Endothelial cell of umbilical vein (primary cell): ENCODE measurements around the gene RBMS3. TPM values are rescaled to one million over a fixed set of nuclear protein-coding genes. Genes with fewer than 3 reads are reported as not detected.

Experiments
- BruUV-seq: library from RNA; stranded (reverse); fragments of 400-500 nt; replicated peaks from 2 replicates; lab custom pipeline; 2021; lab: Mats Ljungman, UMichigan
- CTCF ChIA-PET: fragments of 300-600, 350-600 bp; sonication (Branson Sonifier 250); formaldehyde crosslinking; loops from one replicate; lab custom pipeline; 2021; ENCODE audit warnings: antibody characterized with exemption, inconsistent platforms; lab: Charles Lee
- POLR2A ChIA-PET: fragments of 300-600, 350-600 bp; sonication (Branson Sonifier 250); formaldehyde crosslinking; loops from one replicate; lab custom pipeline; 2021; ENCODE audit warnings: antibody characterized with exemption, inconsistent platforms; lab: Charles Lee
- DNase-seq: peaks from one replicate; pipeline ENCODE4 v3.0.0-alpha.2; 2011; ENCODE audit warnings: low read depth, low spot score
- FAIRE-seq: peaks from 2 replicates; lab custom pipeline; 2011; peaks lifted over from hg19 to GRCh38; lab: Jason Lieb, UNC
- H2AFZ ChIP-seq: 2 replicates; pipeline ENCODE4 v1.6.0; 2012; ENCODE audit warnings: low read depth, low read length, control low read depth, inconsistent platforms
- H3K27ac ChIP-seq: 2 replicates; pipeline ENCODE4 v1.5.1; 2011; ENCODE audit warnings: low read depth, mild to moderate bottlenecking, control low read depth, low read length, moderate library complexity; ENCODE audit not compliant: insufficient read depth
- H3K27me3 ChIP-seq, 2 experiments: 2 replicates each; pipeline versions ENCODE4 v1.6.0 to v1.6.1; 2011; ENCODE audit warnings: low read length in 2 of 2, mixed read lengths in 1 of 2; ENCODE audit not compliant: control insufficient read depth in 2 of 2, insufficient read depth in 2 of 2
- H3K36me3 ChIP-seq, 2 experiments: 2 replicates in 1 of 2; 3 replicates in 1 of 2; pipeline ENCODE4 v1.5.1; 2011; ENCODE audit warnings: low read length in 2 of 2, mild to moderate bottlenecking in 1 of 2, moderate library complexity in 1 of 2; ENCODE audit not compliant: control insufficient read depth in 2 of 2, insufficient read depth in 2 of 2; ENCODE audit errors: extremely low read depth in 1 of 2
- H3K4me1 ChIP-seq: 3 replicates; pipeline ENCODE4 v1.5.1; 2011; ENCODE audit warnings: mild to moderate bottlenecking, low read length; ENCODE audit not compliant: control insufficient read depth, insufficient read depth; ENCODE audit errors: extremely low read depth
- H3K4me2 ChIP-seq: 2 replicates; pipeline ENCODE4 v1.6.1; 2011; ENCODE audit warnings: low read length, control low read depth, mixed read lengths; ENCODE audit not compliant: insufficient read depth
- H3K4me3 ChIP-seq, 3 experiments: fragments of 200-600 bp in 1 of 3; sonication (generic), shearing (Covaris generic) in 1 of 3; replicated peaks in 1 of 3; 2 replicates each; pipeline ENCODE4 v1.5.1; 2011 to 2016; ENCODE audit warnings: control low read depth in 3 of 3, low read length in 3 of 3, mild to moderate bottlenecking in 2 of 3, inconsistent platforms in 1 of 3, low read depth in 1 of 3, moderate library complexity in 1 of 3; ENCODE audit not compliant: insufficient read depth in 1 of 3
- H3K79me2 ChIP-seq: 2 replicates; pipeline ENCODE4 v1.6.0; 2012; ENCODE audit warnings: low read length, inconsistent platforms; ENCODE audit not compliant: control insufficient read depth, insufficient read depth
- H3K9ac ChIP-seq: replicated peaks from 2 replicates; pipeline ENCODE3; 2011; ENCODE audit warnings: low read length, control low read depth; ENCODE audit not compliant: insufficient read depth; ENCODE audit errors: extremely low read depth
- H3K9me1 ChIP-seq: replicated peaks from 3 replicates; pipeline ENCODE4 v1.6.0; 2011; ENCODE audit warnings: mild to moderate bottlenecking, low read length; ENCODE audit not compliant: control insufficient read depth, insufficient read depth; ENCODE audit errors: extremely low read depth
- H3K9me3 ChIP-seq: replicated peaks from 2 replicates; pipeline ENCODE4 v1.5.1; 2012; ENCODE audit warnings: low read length, inconsistent platforms; ENCODE audit not compliant: control insufficient read depth, insufficient read depth
- H4K20me1 ChIP-seq: replicated peaks from 2 replicates; pipeline ENCODE3; 2011; ENCODE audit warnings: mild to moderate bottlenecking, low read length; ENCODE audit not compliant: control insufficient read depth, insufficient read depth; ENCODE audit errors: extremely low read depth
- CTCF ChIP-seq, 2 donors: IDR thresholded peaks; 1 replicate in 1 of 2; 2 replicates in 1 of 2; pipeline ENCODE4 v1.5.1; 2011; ENCODE audit warnings: low read length in 2 of 2, mild to moderate bottlenecking in 2 of 2, moderate library complexity in 2 of 2, control low read depth in 1 of 2, inconsistent platforms in 1 of 2, low read depth in 1 of 2; ENCODE audit not compliant: insufficient read depth in 1 of 2; ENCODE audit errors: extremely low read depth in 1 of 2
- EZH2 ChIP-seq: IDR thresholded peaks from 2 replicates; pipeline ENCODE4 v1.6.1; 2012; ENCODE audit warnings: borderline replicate concordance, low read depth, mild to moderate bottlenecking, moderate library complexity, low read length, inconsistent platforms; ENCODE audit not compliant: severe bottlenecking
- FOS ChIP-seq: IDR thresholded peaks from 2 replicates; pipeline ENCODE4 v1.6.1; 2011; ENCODE audit warnings: mild to moderate bottlenecking, low read length, moderate library complexity, borderline replicate concordance; ENCODE audit not compliant: insufficient read depth
- GATA2 ChIP-seq: IDR thresholded peaks from 2 replicates; pipeline ENCODE4 v1.7.0; 2011; ENCODE audit warnings: low read depth, mild to moderate bottlenecking, moderate library complexity, mixed read lengths, low read length; ENCODE audit not compliant: insufficient read length, insufficient read depth
- JUN ChIP-seq: IDR thresholded peaks from 2 replicates; pipeline ENCODE4 v1.6.1; 2011; ENCODE audit warnings: borderline replicate concordance, low read depth; ENCODE audit not compliant: insufficient read length, insufficient read depth
- MAX ChIP-seq: IDR thresholded peaks from 2 replicates; pipeline ENCODE4 v1.6.1; 2011; ENCODE audit not compliant: insufficient read depth, insufficient read length
- MYC ChIP-seq: IDR thresholded peaks from one replicate; pipeline ENCODE4 v1.6.1; 2011; ENCODE audit warnings: mild to moderate bottlenecking, low read depth, low read length
- POLR2A ChIP-seq: IDR thresholded peaks from 2 replicates; pipeline ENCODE4 v1.6.1; 2012; ENCODE audit warnings: low read depth, mild to moderate bottlenecking, control low read depth, low read length
- POLR2AphosphoS5 ChIP-seq: IDR thresholded peaks from 2 replicates; pipeline ENCODE4 v1.6.1; 2012; ENCODE audit warnings: low read depth, mild to moderate bottlenecking, control low read depth, low read length, moderate library complexity; ENCODE audit not compliant: insufficient read depth
- dilution Hi-C: fragments of 300-500 bp; cut with MboI; formaldehyde crosslinking; loops from one replicate; pipeline ENCODE4 v1.15.0; 2019; ENCODE audit warnings: low sequenced_read_pairs; ENCODE audit not compliant: extremely low pct_ligation_motif_present
- intact Hi-C: fragments of 100-400 bp; cut with micrococcal nuclease; formaldehyde crosslinking; loops from one replicate; pipeline ENCODE4 v1.10.0; 2022
- polyA plus RNA-seq, 4 experiments: library from polyadenylated mRNA; depleted of rRNA in 3 of 4; stranded (reverse) in 3 of 4; unstranded in 1 of 4; fragments of >200 nt; gene quantifications; 2 replicates each; pipeline versions ENCODE4 v1.2.1 to v1.2.3, GENCODE V29; 2011 to 2012; ENCODE audit warnings: missing spikeins in 1 of 4
- total RNA-seq: library from RNA; stranded (reverse); gene quantifications from 2 replicates; pipeline ENCODE4 v1.2.3, GENCODE V29; 2021

RBMS3 gene
- total and polyA plus RNA-seq, 2 donors (not counting 3 experiments of a cell fraction or from before 2014, with no cell fraction given) = 13.6 to 42.3 TPM

- Histone ChIP-seq H3K36me3 (no peaks in the 10 kb centered on the region), H2AFZ (no peak overlapping the region), H3K9me3 (no peaks in the 10 kb centered on the region), H3K4me1 (peaks cover 15% of the 10 kb centered on the region), H4K20me1 (no peaks in the 10 kb centered on the region), H3K79me2 (no peaks in the 10 kb centered on the region), H3K27ac (no peak overlapping the region), H3K27me3 (no peaks in the 10 kb centered on the region), H3K9me1 (no peaks in the 10 kb centered on the region), H3K4me2 (no peak overlapping the region), H3K9ac (no peak overlapping the region), H3K4me3 (no peak overlapping the region)
- ChIA-PET CTCF (no interaction called here), POLR2A (no interaction called here)
- intact Hi-C loops = no loop called here
- TF ChIP-seq POLR2AphosphoS5 = no peak
- no peak for TF ChIP-seq MYC
- TF ChIP-seq GATA2 = no peak
- no peak for TF ChIP-seq CTCF (IDR thresholded peaks at IDR 0.05; ENCODE audit: extremely low read depth in 1 of 2, insufficient read depth in 1 of 2, low read depth in 1 of 2, low read length in 2 of 2)
- TF ChIP-seq EZH2 = no peak
- no peak for TF ChIP-seq MAX
- no peak for TF ChIP-seq JUN
- TF ChIP-seq FOS = no peak
- no peak for TF ChIP-seq POLR2A
- dilution Hi-C loops = no loop called here
- no TSS peak for BruUV-seq
- FAIRE-seq = no peak
- DNase-seq = no peak
Measured at GRCh38 chr3:29924783-29925561, 644.1 kb downstream of the RBMS3 start.
